ENCODE results near the gene CDH24. TPM values are rescaled to one million over a fixed set of nuclear protein-coding genes. Genes with fewer than 3 reads are reported as not detected.

The CDH24 gene
- total RNA-seq, 1 experiment from 2014 or later: 7.9 TPM

- intact Hi-C loops (cut with micrococcal nuclease; ENCODE audit: unreplicated experiment): no loop called here
- H3K4me1 Mint-ChIP-seq (ENCODE audit: low read depth, unreplicated experiment): peaks cover 20% of the 10 kb centered on the region
- no peak overlapping the region for H3K4me3 Mint-ChIP-seq (ENCODE audit: unreplicated experiment)
- no TSS peak for BruUV-seq (replicated peaks)
- H3K36me3 Mint-ChIP-seq (ENCODE audit: insufficient read depth, unreplicated experiment): peaks cover 82% of the 10 kb centered on the region
- Histone ChIP-seq H3K36me3 (ENCODE audit: control insufficient read depth, insufficient read depth, low read length) (peaks cover 2% of the 10 kb centered on the region; the same call in 1 of the 2 replicates), H3K4me1 (peaks cover 16% of the 10 kb centered on the region), H3K9me3 (no peaks in the 10 kb centered on the region), H3K27me3 (replicated peaks; ENCODE audit: control insufficient read depth, insufficient read depth, low read length) (no peaks in the 10 kb centered on the region), H3K4me3 (ENCODE audit: low read depth, low read length) (no peak overlapping the region)
- CTCF ChIA-PET: no interaction called here
- H3K27me3 Mint-ChIP-seq (ENCODE audit: insufficient read depth, unreplicated experiment): no peaks in the 10 kb centered on the region
- no peak overlapping the region for H3K27ac Mint-ChIP-seq (ENCODE audit: unreplicated experiment)
- H3K9me3 Mint-ChIP-seq (ENCODE audit: unreplicated experiment): no peaks in the 10 kb centered on the region
- POLR2A ChIA-PET: interaction anchor here (0.5 kb wide), 1 partner anchor 119 kb away, joined by 6 read pairs; no protein-coding TSS in a partner anchor
- no peak for DNase-seq
- no peak for TF ChIP-seq CTCF (IDR thresholded peaks at IDR 0.05; ENCODE audit: insufficient read depth in 1 of 2, low read depth in 1 of 2, low read length in 1 of 2, severe bottlenecking in 1 of 2, unreplicated experiment in 1 of 2)
Observed at GRCh38 chr14:23028799-23029198, 28.5 kb downstream of the CDH24 start.

- no peak overlapping the region for H3K4me3 ChIP-seq (ENCODE audit: low read depth, low read length)
- DNase-seq: peak; percentile 19 to 69
- peak overlapping the region; percentile 27 for H3K4me3 Mint-ChIP-seq (ENCODE audit: unreplicated experiment)
- H3K9me3 ChIP-seq: no peaks in the 10 kb centered on the region
- peaks cover 53% of the 10 kb centered on the region for H3K36me3 Mint-ChIP-seq (ENCODE audit: insufficient read depth, unreplicated experiment)
- H3K9me3 Mint-ChIP-seq (ENCODE audit: unreplicated experiment): no peaks in the 10 kb centered on the region
- no peak for TF ChIP-seq CTCF (IDR thresholded peaks at IDR 0.05; ENCODE audit: insufficient read depth in 1 of 2, low read depth in 1 of 2, low read length in 1 of 2, severe bottlenecking in 1 of 2, unreplicated experiment in 1 of 2)
- ChIA-PET POLR2A (no interaction called here), CTCF (no interaction called here)
- peaks cover 14% of the 10 kb centered on the region for H3K4me1 Mint-ChIP-seq (ENCODE audit: low read depth, unreplicated experiment)
- intact Hi-C loops (cut with micrococcal nuclease; ENCODE audit: unreplicated experiment): no loop called here
- BruUV-seq (replicated peaks): TSS peak; percentile 38
- H3K27me3 ChIP-seq (replicated peaks; ENCODE audit: control insufficient read depth, insufficient read depth, low read length): no peaks in the 10 kb centered on the region
- no peaks in the 10 kb centered on the region for H3K27me3 Mint-ChIP-seq (ENCODE audit: insufficient read depth, unreplicated experiment)
- H3K27ac Mint-ChIP-seq (ENCODE audit: unreplicated experiment): peak overlapping the region; percentile 60
- peaks cover 16% of the 10 kb centered on the region for H3K4me1 ChIP-seq
- no peaks in the 10 kb centered on the region for H3K36me3 ChIP-seq (ENCODE audit: control insufficient read depth, insufficient read depth, low read length)
Observed at GRCh38 chr14:23025151-23025814, 32.0 kb downstream of the CDH24 start.

GRCh38 chr14:23024612-23025075, 32.7 kb downstream of the CDH24 start:
- CTCF ChIA-PET: interaction anchor here (0.6 to 1.7 kb wide), 2 partner anchors 30 to 44 kb away, joined by 4 to 6 read pairs; no protein-coding TSS in a partner anchor
- H3K36me3 Mint-ChIP-seq (ENCODE audit: insufficient read depth, unreplicated experiment): peaks cover 49% of the 10 kb centered on the region
- no peaks in the 10 kb centered on the region for H3K27me3 ChIP-seq (replicated peaks; ENCODE audit: control insufficient read depth, insufficient read depth, low read length)
- H3K36me3 ChIP-seq (ENCODE audit: control insufficient read depth, insufficient read depth, low read length): no peaks in the 10 kb centered on the region
- intact Hi-C loops (cut with micrococcal nuclease; ENCODE audit: unreplicated experiment): no loop called here
- no peak overlapping the region for H3K4me3 ChIP-seq (ENCODE audit: low read depth, low read length)
- TF ChIP-seq CTCF (IDR thresholded peaks at IDR 0.05; ENCODE audit: insufficient read depth in 1 of 2, low read depth in 1 of 2, low read length in 1 of 2, severe bottlenecking in 1 of 2, unreplicated experiment in 1 of 2): no peak
- H3K27ac Mint-ChIP-seq (ENCODE audit: unreplicated experiment): peak overlapping the region; percentile 60
- POLR2A ChIA-PET: no interaction called here
- H3K4me1 ChIP-seq: peaks cover 16% of the 10 kb centered on the region
- DNase-seq: no peak
- peaks cover 14% of the 10 kb centered on the region for H3K4me1 Mint-ChIP-seq (ENCODE audit: low read depth, unreplicated experiment)
- H3K9me3 ChIP-seq: no peaks in the 10 kb centered on the region
- H3K9me3 Mint-ChIP-seq (ENCODE audit: unreplicated experiment): no peaks in the 10 kb centered on the region
- H3K4me3 Mint-ChIP-seq (ENCODE audit: unreplicated experiment): peak overlapping the region; percentile 27
- BruUV-seq (replicated peaks): no TSS peak
- no peaks in the 10 kb centered on the region for H3K27me3 Mint-ChIP-seq (ENCODE audit: insufficient read depth, unreplicated experiment)
